ENCODE results near the gene DLX4.
A peak's percentile ranks its signal among the peaks of the same experiment; 100 is the strongest.

The DLX4 gene

GRCh38 chr17:49970498-49970897 is 1.5 kb downstream of the DLX4 start:
- no peak for DNase-seq

GRCh38 chr17:49971199-49971847 is 2.3 kb downstream of the DLX4 start:
- no peak for DNase-seq

DNA sequence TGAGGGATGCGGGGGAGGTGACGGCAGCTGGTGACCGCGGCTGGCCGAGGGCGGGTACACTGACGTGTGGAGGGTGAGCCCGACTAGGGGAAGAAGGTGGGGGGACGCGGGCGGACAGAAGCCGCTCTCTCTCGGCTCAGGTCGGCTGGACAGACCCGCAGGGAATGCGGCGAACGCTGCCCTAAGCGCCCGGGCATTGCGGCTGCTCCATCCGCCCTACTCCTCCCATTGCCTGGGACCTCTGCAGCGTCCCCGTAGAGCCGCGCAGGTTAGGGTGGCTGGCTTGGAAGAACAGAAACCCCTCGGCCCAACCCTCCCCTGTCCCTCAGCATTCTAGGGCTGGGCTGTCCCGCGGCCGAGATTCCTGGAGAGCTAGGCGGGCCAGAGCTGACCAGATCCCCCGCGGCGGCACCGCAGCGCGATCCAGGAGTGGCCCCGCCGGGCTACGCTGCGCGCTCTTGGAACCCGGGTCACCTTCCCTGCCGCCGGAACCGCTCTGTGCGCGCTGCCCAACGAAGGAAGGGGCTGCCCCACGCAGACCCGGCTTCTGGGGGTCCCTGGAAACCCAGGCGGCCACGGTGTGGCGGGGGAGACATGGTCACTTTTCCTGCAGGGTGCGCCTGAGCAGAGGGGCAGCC is 3.0 kb downstream of the DLX4 start:
- DNase-seq, result no peak

DNA sequence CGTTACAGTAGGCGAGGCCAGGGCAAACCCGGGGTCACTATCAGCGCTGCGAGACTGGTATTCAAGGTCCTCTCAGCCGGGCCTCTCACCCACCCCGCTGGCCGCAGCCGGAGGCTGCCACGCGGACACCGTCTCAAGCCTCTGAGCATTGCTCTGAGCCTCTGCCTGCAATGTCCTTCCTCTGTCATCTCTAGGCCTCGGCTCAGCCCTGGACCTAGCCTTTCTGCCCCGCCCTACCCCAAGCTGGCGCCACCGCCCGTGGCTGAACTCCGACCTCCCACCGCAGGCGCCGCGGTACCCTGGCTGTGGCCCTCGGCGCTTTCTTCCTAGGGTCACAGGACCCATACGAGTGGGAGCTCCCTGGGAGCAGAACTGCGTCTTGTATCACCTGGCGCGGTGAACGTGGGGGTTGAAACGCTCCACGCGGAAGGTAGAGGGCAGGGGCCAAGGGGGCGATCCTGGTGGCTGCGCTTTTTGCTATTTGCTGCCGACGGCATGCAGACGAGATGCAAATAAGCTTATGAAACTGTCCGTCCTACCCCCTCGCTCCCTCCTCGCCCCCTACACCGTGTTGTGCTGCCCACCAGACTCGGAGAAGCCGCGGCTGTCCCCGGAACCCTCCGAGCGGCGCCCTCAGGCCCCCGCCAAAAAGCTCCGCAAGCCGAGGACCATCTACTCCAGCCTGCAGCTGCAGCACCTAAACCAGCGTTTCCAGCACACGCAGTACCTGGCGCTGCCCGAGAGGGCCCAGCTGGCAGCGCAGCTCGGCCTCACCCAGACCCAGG is 3.7 kb downstream of the DLX4 start:
- DNase-seq, result no peak

GRCh38 chr17:49973271-49973615 is 4.3 kb downstream of the DLX4 start:
- no peak for DNase-seq

DNA sequence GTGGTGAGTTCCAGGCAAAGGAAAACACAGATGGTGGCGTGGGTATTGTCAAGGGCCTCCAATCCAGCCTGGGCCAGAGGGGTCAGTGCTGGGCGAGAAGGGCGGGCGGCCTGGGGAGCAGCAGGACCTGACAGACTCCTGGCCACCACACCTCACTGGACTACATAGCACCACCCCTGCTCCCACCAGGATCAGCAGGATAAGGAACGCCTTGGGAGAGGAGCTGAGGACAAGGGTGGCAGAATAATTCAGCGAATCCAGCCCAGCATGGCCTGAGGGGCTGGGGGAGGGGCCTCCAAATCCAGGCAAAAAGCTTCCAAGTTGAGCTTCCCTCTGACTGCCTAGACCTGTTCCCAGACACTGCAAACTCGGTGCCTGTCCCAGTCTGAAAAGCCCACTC is 6.5 kb downstream of the DLX4 start:
- DNase-seq, result no peak

DNA sequence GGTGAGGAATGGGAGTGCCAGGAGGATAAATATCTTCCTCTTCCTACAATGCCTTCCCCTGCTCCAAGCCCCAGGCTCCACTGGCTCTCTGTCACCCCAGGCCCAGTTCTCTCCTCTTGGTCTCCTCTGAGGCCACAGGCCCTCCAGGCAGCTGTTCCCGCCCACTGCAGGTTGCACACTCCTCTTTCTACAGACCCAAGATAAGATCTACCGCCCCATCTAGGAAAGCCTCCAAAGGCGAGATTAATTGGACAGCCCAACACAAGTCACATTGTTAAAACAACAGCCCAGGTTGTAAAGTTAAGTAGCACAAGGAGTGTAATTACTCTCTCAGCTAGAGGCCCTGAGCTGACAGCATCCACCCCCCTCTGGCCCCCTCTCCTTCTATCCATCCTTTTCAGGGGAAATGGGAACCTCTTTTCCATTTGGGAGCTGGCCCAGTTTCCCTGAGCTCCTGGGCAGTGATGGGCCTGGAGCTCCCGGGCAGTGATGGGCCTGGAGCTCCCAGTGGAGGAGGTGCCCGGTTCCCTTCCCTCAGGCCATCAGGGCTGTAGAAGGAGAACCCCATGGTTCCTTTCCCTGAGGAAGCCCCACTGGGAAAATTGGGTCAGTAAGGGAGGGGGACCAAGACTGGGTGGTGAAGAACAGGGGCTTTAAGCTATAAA is 7.3 kb downstream of the DLX4 start:
- DNase-seq, result peak; percentile 47

DNA sequence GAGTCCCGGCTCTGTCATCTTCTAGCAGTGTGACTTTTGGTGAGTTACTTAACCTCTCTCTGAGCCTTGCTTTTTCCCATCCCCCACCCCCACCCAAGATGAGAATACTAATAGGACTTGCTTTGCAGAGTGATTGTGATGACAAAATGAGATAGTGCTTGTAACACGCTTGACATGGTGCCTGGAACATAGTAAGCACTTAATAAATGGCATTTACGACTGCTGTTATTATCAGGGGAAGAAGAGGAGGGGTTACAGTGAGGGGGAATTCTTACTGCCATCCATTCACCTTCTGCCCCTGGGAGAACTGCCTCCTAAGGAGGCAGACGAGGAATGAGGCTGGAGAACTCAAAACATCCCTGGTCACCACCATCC is 7.8 kb downstream of the DLX4 start:
- DNase-seq, result no peak

DNA sequence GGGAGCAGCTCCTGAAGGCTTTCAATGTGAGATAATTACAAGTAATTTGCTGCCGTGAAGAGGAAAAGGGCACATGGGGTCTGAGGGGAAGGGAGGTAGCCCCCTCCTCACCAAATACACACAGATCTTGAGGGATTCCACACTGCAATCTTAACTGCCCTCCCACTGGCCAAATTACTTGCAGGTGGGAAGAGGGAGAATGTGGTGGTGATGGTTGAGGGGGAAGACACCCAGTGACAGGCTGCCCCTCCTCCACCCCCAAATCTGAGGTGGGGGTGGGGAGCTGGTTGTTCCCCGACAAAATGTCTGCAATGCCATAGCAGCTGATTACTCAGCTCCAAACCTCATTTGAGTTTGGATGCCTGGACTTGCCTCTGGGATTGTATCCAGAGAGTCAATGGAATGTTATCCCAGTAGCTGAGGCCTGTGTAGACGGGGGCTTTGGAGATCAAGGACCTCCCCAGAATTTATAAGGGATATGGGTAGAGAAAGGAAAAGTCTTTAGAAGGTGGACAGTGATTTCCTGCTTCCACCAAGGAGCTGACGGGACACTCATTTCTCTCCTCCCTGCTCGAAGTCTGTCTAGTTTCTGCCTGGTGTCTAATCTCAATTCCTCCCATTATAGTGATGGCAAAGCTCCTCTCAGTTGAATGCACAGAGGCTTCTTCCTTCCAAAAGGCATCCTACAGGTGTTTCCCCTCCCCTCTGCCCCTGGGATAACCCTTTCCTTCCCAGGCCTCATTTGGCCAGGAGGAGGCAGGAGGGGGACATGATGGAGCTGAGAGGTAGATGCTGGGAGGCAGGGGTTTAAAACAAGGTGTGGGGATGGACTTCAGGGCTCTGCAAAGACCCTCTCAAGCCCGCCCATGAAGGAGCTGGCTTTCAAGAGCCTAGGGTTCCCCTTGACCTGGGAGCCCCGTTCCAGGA is 8.7 kb downstream of the DLX4 start:
- peak; percentile 36 for DNase-seq

DNA sequence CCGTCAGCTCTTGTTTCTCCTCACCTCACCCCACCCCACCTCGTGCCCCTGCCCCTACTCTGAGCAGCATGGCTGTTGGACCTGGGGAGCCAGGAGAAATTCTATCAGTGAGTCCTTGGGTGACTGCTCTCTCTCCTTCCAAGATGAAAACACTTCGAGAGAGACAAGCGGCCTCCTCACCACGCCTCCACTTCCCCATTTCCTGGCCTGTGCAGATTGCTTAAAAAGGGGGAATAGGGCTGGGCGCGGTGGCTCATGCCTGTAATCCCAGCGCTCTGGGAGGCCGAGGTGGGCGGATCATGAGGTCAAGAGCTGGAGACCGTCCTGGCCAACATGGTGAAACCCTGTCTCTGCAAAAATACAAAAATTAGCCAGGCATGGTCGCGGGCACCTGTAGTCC is 9.5 kb downstream of the DLX4 start:
- no peak for DNase-seq

- DNase-seq, result no peak
Measured at GRCh38 chr17:49979748-49980479, 10.9 kb downstream of the DLX4 start.

DNA sequence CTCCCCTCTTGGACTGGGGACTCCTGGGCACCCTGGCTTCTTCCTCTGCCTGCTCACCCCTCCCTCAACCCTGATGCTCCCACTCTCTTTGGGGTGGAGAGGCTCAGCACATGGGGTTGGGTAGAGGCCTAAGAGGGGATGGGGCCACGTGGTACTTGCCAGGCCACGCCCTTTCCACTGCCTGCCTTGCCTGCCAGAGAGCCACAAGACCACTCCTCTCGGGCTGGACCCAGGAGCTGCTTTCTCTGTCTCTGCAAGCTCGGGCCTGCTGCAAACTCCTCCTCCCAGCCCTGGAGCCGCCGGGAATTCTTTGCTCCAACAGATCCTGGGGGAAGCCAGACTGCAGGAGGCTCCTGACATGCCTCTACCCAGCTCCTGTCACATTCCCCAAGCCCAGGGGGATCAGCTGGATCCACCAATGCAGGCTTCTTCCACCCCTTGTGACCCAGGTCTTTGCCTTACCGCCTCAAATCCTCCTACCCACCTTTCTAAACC is 11.8 kb downstream of the DLX4 start:
- DNase-seq, result peak; percentile 79

DNA sequence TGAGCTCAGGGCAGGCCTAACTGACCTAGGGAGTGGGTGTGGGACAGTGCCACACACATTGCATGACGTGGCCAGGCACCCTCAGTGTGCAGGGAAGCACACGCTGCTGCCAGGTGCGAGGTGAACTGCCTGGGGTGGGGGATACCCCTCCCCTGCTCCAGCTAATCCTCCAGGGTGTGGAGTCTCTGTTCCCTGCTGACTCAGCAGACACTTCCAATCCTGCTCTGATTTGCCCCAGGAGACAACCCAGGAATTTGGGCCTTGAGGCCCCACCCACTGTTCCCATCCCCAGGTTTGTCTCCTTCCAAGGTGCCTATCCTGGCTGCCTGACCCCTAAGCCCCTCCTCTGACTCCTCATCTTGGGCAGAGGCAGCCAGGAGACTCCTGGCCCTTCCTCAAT is 15.3 kb downstream of the DLX4 start:
- DNase-seq, result no peak

DNA sequence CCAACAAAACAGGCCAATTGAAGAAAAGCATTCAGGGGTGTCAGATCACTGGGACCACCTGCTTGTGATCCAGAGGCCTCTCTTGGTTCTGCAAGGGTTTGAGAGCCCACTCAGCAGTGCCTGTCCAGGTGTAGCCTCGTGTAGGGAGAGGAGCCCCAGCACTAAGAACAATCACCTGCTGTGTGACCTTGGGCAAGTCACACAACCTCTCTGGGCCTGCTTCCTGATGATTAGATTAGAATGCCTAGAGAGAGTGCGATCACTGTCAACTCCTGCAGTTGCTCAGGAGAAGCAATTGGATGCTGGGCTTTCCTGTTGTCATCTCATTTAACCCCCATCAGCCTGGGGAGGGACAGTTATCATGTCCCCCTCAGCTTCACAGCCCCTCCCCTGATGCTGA is 15.8 kb downstream of the DLX4 start:
- no peak for DNase-seq

DNA sequence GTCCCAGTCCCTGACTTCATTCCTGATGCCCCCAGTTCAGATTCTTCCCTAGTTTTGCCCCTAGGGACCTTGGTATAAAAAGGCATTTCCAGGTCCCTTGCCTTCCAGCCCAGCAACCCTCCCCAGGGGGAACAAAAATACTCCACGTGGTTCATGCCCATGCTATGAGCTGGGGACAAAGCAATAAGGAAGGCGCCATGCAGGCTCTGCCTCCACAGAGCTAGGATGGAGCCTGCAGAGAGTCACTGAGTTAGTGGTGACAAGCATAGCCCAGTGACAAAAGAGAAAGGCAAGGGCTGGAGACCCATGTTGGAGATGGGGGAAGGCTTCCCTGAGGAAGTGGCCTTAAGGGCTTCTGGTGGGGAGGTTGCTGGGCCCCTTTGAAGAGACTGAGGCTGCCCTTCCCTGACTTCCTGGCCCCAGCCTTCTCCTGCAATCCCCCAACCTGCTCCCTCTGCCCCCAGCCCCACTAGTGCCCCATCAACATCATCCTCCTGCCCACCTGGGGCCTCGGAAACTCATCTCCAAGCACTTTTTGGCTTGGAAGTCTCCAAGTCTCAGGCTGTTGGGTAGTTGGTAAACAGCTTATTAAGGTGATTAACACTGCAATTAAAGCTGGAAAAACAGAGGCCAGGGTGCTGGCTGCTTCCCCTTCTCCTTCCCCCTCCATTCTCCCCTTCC is 16.5 kb downstream of the DLX4 start:
- no peak for DNase-seq

- no peak for DNase-seq
Measured at GRCh38 chr17:49986396-49987289, 17.7 kb downstream of the DLX4 start.

DNA sequence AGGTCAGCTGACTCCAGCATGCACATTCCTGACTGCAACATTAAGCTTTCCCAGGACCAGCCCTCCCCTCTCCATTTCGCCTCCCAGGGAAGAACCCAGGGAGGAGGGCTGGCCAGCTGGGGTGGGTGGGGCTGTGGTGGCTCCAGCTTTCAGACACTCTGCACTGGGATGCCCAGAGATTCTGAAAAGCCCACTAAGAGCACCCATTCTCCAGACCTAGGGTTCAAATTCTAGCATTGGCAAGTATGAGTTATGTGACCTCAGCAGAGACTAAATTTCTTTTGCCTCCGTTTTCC is 18.2 kb downstream of the DLX4 start:
- no peak for DNase-seq

- peak; percentile 79 for DNase-seq
Measured at GRCh38 chr17:49987681-49988441, 18.9 kb downstream of the DLX4 start.

DNA sequence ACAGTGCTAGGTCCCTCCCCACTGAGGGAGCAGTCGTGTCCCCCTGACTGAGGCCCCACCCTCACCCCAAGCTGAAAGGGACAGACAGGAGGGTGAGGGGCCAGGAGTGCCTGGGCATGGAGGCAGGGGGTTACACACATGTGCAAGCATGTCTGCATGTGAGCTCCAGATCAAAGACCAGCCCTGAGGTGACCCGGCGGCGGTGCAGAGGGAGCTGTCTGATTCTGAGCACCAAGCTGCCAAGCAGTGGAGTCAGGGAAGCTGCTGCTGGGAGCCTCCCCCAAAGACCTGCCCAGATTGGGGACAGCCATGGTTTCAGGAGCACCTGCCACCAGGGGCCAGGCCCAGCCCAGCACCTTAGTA is 20.5 kb downstream of the DLX4 start:
- DNase-seq, result no peak

DNA sequence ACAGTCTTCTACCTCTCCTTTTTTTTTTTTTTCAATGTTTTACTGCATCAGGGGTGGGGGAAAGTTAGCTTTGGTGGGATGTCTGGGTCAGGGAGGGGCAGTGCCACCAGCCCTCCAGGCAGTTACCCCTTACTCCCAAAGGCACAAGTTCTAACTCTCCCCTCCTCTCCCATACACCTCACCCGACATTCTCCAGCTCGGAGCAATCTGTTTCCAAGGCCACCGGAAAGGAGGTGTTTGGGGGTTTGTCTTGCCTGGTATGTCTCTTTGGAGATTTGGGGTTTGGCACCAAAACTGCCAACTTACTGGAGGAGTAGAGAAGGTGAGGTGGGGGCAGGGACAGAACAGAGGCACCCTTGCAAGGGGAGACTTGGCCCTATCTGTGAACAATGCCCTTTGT is 21.3 kb downstream of the DLX4 start:
- DNase-seq, result no peak

All from NCI-H2227 treated with DMSO at 0.1 percent for 48 hours (cell line).